GM12872 (cell line): ENCODE measurements around the gene HDLBP.

Experiments
- TF ChIP-seq, protein P1 (sequence below): IDR thresholded peaks from 3 replicates; pipeline ENCODE4 v1.5.1; 2011; ENCODE audit warnings: low read depth, mild to moderate bottlenecking, low read length, moderate library complexity; ENCODE audit not compliant: insufficient read depth

The HDLBP gene, protein sequence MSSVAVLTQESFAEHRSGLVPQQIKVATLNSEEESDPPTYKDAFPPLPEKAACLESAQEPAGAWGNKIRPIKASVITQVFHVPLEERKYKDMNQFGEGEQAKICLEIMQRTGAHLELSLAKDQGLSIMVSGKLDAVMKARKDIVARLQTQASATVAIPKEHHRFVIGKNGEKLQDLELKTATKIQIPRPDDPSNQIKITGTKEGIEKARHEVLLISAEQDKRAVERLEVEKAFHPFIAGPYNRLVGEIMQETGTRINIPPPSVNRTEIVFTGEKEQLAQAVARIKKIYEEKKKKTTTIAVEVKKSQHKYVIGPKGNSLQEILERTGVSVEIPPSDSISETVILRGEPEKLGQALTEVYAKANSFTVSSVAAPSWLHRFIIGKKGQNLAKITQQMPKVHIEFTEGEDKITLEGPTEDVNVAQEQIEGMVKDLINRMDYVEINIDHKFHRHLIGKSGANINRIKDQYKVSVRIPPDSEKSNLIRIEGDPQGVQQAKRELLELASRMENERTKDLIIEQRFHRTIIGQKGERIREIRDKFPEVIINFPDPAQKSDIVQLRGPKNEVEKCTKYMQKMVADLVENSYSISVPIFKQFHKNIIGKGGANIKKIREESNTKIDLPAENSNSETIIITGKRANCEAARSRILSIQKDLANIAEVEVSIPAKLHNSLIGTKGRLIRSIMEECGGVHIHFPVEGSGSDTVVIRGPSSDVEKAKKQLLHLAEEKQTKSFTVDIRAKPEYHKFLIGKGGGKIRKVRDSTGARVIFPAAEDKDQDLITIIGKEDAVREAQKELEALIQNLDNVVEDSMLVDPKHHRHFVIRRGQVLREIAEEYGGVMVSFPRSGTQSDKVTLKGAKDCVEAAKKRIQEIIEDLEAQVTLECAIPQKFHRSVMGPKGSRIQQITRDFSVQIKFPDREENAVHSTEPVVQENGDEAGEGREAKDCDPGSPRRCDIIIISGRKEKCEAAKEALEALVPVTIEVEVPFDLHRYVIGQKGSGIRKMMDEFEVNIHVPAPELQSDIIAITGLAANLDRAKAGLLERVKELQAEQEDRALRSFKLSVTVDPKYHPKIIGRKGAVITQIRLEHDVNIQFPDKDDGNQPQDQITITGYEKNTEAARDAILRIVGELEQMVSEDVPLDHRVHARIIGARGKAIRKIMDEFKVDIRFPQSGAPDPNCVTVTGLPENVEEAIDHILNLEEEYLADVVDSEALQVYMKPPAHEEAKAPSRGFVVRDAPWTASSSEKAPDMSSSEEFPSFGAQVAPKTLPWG (N-terminal part only)

DNA sequence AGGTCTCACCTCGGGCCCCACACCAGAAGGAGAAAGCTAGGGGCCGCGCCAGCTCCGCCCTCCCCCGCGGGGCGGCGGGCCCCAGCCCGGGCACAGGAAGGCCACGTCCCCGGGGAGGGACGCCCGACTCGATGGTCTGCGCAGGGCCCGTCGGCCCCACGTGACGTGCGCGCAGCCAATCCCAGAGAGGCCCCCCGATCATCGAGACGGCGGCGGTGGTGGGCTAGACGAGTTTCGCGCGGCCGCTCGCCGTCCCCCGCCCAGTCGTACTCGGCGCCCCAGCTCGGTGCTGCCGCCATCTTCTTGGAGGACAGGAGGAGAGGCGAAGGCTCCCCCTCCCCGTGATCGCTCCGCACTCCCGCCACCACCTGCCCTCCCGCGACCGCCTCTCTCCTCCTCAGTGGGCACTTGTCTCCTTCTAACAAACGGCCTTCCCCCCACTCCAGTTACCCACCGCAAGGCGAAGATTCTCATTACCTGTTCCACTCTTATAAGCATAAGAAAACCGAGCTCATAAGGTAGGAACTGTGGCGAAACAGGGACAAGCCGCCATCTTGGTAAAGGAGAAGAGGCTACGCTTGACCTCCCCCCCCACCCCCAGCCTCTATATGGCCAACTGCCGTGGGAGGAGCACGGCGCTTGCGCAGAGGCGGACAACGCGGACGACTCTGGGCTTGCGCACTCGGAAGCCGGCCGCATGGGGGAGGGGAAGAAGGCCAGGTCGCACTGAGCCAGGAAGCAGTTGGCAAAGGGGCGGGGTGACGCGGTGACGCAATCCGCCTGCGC is at the start of gene HDLBP:
Gene HDLBP, minus strand, starts transcription at position 580 of the 786 bp plus-strand sequence. CDS start 48,803 bp downstream, outside the sequence.
- TF ChIP-seq, protein P1, sequence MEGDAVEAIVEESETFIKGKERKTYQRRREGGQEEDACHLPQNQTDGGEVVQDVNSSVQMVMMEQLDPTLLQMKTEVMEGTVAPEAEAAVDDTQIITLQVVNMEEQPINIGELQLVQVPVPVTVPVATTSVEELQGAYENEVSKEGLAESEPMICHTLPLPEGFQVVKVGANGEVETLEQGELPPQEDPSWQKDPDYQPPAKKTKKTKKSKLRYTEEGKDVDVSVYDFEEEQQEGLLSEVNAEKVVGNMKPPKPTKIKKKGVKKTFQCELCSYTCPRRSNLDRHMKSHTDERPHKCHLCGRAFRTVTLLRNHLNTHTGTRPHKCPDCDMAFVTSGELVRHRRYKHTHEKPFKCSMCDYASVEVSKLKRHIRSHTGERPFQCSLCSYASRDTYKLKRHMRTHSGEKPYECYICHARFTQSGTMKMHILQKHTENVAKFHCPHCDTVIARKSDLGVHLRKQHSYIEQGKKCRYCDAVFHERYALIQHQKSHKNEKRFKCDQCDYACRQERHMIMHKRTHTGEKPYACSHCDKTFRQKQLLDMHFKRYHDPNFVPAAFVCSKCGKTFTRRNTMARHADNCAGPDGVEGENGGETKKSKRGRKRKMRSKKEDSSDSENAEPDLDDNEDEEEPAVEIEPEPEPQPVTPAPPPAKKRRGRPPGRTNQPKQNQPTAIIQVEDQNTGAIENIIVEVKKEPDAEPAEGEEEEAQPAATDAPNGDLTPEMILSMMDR: peak; percentile 45

DNA sequence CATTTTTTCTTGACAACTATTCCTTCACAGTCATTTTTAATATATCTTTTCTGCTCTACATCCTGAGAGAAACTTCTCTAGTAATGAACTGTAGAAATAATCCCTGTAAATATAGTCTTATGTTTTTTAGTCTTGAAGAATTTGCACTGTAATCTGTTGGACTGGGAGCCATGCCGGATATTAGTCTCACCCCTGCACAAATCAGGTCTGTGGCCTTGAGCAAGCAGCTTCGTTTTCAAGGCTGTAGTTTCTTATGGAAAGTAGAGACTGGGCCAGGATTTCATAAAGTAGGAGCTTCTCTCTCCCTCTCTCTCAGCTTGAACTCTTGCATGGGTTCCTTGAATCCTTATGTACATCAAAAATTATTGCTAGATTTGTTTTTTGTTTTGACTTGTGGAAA is 49.3 kb upstream of the HDLBP start:
- TF ChIP-seq, protein P1: no peak

DNA sequence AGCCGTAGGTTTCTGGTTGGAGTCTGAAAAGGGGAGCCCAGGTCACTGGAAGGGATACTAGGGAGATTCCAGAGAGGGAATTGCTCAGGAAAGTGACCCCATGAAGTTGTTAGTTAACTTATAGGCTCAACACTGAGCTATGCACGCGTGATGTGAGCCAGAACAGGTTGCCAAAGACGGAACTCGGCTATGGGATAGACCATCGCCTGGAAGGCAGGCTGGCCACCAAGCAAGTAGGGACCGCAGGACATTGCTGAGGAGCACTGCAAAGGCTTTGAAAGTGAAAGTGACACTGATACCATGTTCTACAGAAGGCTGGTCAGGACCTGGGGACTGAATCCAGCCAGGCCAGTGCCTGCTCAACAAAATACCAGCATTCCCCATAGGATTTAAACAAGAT is 48.0 kb upstream of the HDLBP start:
- TF ChIP-seq, protein P1: no peak

DNA sequence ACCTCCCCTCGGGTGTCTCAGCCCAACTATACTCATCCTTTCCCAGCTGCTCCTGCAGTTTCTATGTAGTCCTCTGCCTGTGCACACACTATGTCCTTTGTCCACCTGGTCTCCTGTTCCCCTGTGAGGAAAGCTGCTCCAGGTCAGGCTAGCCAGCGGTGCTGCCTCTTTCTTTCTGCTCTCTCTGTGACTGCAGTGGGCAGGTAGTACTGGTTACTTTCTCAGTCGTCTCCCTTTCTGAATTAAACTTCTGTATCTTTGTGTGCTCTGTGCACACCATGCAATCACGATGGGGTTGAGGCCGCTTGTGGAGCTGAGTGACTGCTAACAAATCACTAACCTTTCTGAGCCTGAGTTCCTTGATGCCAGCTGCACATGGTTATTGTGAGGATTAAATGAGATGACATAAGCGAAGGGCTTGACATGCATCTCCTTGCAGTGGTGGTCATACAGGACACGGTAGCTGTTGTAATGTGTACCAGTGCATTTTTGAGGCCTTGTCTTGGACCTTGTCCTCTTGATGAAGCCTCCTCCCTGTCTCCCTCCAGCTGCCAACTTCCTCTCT is 44.1 kb upstream of the HDLBP start:
- TF ChIP-seq, protein P1: no peak

DNA sequence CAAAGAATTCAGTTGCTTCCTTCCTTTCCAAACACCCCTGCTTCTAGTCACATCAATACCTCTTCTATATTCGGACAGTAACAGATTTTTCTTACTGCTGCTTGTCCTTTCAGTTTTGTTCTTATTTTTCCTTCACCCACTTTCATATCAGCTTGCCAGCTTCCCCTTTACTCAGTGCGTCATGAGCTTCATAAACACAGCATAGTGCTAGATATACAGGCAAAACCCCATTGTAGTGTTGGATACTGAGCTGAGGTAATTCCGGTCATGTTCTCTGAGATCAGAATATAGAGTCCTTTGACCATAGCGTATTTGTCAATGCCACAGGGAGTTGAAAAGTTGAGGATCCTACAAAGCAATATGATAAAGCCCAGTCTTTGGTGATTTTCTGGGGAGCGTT is 43.0 kb upstream of the HDLBP start:
- TF ChIP-seq, protein P1: no peak

DNA sequence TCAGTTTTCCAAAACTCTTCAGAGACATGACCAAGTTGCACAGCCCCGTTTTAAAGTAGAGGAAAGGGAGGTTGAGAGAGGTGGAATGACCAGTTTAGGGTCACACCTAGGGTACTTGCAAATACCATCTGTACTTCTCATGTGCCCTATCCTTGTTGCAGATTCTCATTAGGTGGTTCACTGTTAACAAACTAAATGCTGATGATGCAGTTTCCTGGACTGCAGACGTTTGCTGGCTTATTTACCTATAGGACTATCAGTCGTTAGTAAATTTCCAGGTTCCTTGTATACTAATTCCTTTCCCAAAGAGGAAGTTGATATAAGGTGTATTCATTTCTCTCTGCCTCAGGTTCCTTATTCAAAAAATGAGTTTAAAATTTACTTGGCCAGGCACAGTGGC is 42.1 kb upstream of the HDLBP start:
- TF ChIP-seq, protein P1: no peak
